ENCODE measurements around the gene SMYD3. TPM values are rescaled to one million over a fixed set of nuclear protein-coding genes. Genes with fewer than 3 reads are reported as not detected.

Gene SMYD3
- total RNA-seq, 4 donors from 2014 or later: 11.6 to 26.9 (median 18.3) TPM

DNA sequence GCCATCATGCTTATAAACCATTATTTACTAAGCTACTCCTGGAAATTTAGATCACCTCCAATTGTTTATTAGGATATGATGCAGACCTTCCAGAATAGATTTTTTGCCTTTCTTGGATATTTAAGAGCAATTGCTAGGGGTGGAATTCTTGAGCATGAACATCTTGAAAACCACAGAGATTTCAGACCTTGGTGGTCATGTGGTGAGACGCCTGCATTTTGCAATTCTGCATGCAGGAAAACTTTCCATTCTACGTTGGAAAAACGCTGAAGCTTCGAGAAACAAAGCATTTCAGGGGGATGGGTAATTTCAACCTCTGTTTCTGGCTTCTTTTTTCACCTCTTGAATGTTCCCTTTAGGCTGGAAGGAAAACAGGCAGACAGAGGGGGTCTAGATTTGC, 756.0 kb downstream of the SMYD3 start:
- peaks cover 0 to 45% (median 0%) of the 10 kb centered on the region in 3 donors for H3K9me3 ChIP-seq
- no peak for ATAC-seq
- no peaks in the 10 kb centered on the region for H3K27me3 ChIP-seq
- TF ChIP-seq POLR2A (IDR thresholded peaks at IDR 0.05) (no peak), EP300 (IDR thresholded peaks at IDR 0.05) (no peak), POLR2AphosphoS5 (IDR thresholded peaks at IDR 0.05) (no peak)
- TF ChIP-seq, protein P1, sequence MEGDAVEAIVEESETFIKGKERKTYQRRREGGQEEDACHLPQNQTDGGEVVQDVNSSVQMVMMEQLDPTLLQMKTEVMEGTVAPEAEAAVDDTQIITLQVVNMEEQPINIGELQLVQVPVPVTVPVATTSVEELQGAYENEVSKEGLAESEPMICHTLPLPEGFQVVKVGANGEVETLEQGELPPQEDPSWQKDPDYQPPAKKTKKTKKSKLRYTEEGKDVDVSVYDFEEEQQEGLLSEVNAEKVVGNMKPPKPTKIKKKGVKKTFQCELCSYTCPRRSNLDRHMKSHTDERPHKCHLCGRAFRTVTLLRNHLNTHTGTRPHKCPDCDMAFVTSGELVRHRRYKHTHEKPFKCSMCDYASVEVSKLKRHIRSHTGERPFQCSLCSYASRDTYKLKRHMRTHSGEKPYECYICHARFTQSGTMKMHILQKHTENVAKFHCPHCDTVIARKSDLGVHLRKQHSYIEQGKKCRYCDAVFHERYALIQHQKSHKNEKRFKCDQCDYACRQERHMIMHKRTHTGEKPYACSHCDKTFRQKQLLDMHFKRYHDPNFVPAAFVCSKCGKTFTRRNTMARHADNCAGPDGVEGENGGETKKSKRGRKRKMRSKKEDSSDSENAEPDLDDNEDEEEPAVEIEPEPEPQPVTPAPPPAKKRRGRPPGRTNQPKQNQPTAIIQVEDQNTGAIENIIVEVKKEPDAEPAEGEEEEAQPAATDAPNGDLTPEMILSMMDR (IDR thresholded peaks at IDR 0.05): no peak
- no peak overlapping the region for H3K27ac ChIP-seq
- no peak overlapping the region for H3K4me3 ChIP-seq
- H3K4me1 ChIP-seq: no peaks in the 10 kb centered on the region
- WGBS, 2 donors (ENCODE audit: low coverage in 1 of 2): 67 to 69% methylated on average over 4 of the region's 4 CpGs
- peaks cover 0 to 25% of the 10 kb centered on the region in 2 donors for H3K36me3 ChIP-seq

DNA sequence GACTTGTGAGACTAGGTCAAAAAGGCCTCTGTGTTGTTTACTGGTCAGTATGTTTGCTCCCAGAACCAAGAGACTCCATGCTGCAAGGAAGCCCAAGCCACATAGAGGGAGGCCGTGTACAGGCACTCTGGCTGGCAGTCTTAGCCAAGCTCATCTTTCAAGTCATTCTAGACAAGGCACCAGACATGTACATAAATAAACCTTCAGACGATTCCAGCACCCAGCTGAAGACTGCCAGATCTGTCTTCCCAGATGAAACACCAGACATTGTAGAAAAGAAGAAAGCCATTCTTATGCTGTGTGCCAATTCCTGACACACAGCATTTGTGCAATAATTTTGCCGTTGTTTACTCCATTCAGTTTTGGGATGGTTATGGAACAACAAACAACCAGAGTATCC, 756.8 kb downstream of the SMYD3 start:
- Histone ChIP-seq H3K27me3 (no peaks in the 10 kb centered on the region), H3K4me1 (no peaks in the 10 kb centered on the region), H3K9me3 (peaks cover 0 to 39% (median 0%) of the 10 kb centered on the region in 3 donors), H3K27ac (no peak overlapping the region), H3K36me3 (peaks cover 0 to 25% of the 10 kb centered on the region in 2 donors), H3K4me3 (no peak overlapping the region)
- TF ChIP-seq POLR2A (IDR thresholded peaks at IDR 0.05): no peak
- no peak for TF ChIP-seq POLR2AphosphoS5 (IDR thresholded peaks at IDR 0.05)
- no peak for TF ChIP-seq EP300 (IDR thresholded peaks at IDR 0.05)
- TF ChIP-seq, protein P1 (IDR thresholded peaks at IDR 0.05): no peak
- 75 to 78% methylated on average over 2 to 3 of the region's 3 CpGs for WGBS, 2 donors (ENCODE audit: low coverage in 1 of 2)
- ATAC-seq: no peak

DNA sequence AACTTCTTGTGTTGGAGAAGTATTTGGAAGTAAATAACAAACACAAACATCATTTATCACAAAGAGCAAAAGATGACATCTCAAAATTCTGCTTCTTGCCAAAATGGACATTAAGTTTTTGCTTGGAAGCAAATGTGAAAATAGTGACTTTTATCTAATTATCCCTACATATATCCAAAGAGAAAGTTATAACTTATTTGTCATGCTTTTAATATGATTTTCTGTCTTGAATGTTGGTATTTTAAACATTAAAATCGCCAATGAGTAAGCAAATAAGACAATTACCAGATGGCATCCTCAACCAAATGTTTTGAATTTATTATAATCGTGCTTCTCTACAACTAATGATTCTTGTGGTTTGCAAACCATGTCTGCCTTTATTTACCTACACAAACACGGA, 758.0 kb downstream of the SMYD3 start:
- Histone ChIP-seq H3K27me3 (no peaks in the 10 kb centered on the region), H3K36me3 (peaks cover 0 to 25% of the 10 kb centered on the region in 2 donors), H3K9me3 (peaks cover 0 to 35% (median 0%) of the 10 kb centered on the region in 3 donors), H3K4me3 (no peak overlapping the region), H3K4me1 (no peaks in the 10 kb centered on the region), H3K27ac (no peak overlapping the region)
- TF ChIP-seq POLR2AphosphoS5 (IDR thresholded peaks at IDR 0.05) (no peak), EP300 (IDR thresholded peaks at IDR 0.05) (no peak)
- WGBS, 2 donors (ENCODE audit: low coverage in 1 of 2): 73 to 100% methylated on average over 3 of the region's 3 CpGs
- ATAC-seq: no peak

DNA sequence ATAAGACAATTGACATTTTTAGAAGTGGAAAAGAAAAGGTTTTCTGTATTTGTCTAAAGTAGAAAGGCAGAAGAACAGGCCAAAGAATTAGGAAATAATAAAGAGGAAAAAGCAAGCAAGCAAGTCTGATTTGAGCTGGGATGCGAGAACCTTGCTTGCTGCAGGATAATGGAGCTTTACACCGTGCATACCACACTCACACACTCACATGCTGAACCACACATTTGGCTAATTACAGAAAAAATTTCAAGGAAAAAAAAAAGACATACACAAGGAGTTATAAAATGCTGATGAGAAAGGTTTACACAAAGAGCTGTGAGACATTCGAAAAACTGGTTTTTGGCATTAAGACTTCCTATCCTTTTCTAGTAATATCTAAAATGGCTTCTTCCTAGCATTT, 758.4 kb downstream of the SMYD3 start:
- H3K4me1 ChIP-seq: no peaks in the 10 kb centered on the region
- no peak overlapping the region for H3K27ac ChIP-seq
- H3K27me3 ChIP-seq: no peaks in the 10 kb centered on the region
- WGBS, 2 donors (ENCODE audit: low coverage in 1 of 2): 85 to 100% methylated on average over 1 to 3 of the region's 3 CpGs
- no peak for TF ChIP-seq POLR2A (IDR thresholded peaks at IDR 0.05)
- no peak for TF ChIP-seq POLR2AphosphoS5 (IDR thresholded peaks at IDR 0.05)
- no peak for TF ChIP-seq EP300 (IDR thresholded peaks at IDR 0.05)
- TF ChIP-seq, protein P1 (IDR thresholded peaks at IDR 0.05): no peak
- H3K9me3 ChIP-seq: peaks cover 0 to 35% (median 0%) of the 10 kb centered on the region in 3 donors
- ATAC-seq: no peak
- H3K36me3 ChIP-seq: peaks cover 0 to 25% of the 10 kb centered on the region in 2 donors
- H3K4me3 ChIP-seq: no peak overlapping the region

DNA sequence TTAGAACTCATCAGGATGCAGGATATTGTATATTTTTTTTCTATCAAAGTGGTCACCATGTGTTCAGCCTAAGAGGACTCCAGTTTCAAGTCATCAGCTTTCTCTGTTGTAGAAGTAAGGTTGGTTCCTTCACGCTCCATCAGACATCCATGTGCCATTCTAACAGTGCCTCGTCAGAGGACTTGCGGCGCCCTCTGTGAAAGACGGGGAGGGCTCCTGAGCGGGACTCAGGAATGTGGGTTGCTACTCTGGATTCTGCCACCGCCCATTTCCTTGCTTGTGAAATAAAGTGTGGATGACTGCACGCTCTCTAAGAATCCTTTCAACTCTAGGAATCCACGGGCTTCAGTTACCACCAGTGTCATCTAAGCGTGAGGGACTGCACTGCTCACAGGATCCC, 758.8 kb downstream of the SMYD3 start:
- H3K9me3 ChIP-seq: peaks cover 0 to 35% (median 0%) of the 10 kb centered on the region in 3 donors
- no peaks in the 10 kb centered on the region for H3K4me1 ChIP-seq
- ATAC-seq: no peak
- TF ChIP-seq EP300 (IDR thresholded peaks at IDR 0.05): no peak
- TF ChIP-seq POLR2A (IDR thresholded peaks at IDR 0.05): no peak
- TF ChIP-seq, protein P1 (IDR thresholded peaks at IDR 0.05): no peak
- TF ChIP-seq POLR2AphosphoS5 (IDR thresholded peaks at IDR 0.05): no peak
- H3K27ac ChIP-seq: no peak overlapping the region
- H3K27me3 ChIP-seq: no peaks in the 10 kb centered on the region
- H3K36me3 ChIP-seq: peaks cover 0 to 25% of the 10 kb centered on the region in 2 donors
- H3K4me3 ChIP-seq: no peak overlapping the region
- WGBS, 2 donors (ENCODE audit: low coverage in 1 of 2): 89 to 91% methylated on average over 5 to 9 of the region's 10 CpGs

All from gastroesophageal sphincter (tissue), 4 donors.